Neuronal stem cell (in vitro differentiated cells): ENCODE data around the gene CFL2.

Source experiments
- DNase-seq: peaks from one replicate; pipeline ENCODE4 v3.0.0-alpha.2; 2013; ENCODE audit warnings: low spot score
- H2AFZ ChIP-seq: one replicate; pipeline ENCODE4 v1.6.1; 2013; ENCODE audit warnings: mild to moderate bottlenecking, low read length, inconsistent platforms
- H2AK5ac ChIP-seq: 2 replicates; pipeline ENCODE4 v1.6.1; 2013; ENCODE audit warnings: low read depth, mild to moderate bottlenecking, inconsistent platforms, low read length, moderate library complexity, mixed read lengths
- H2BK120ac ChIP-seq: 2 replicates; pipeline ENCODE4 v1.6.1; 2013; ENCODE audit warnings: low read depth, mild to moderate bottlenecking, inconsistent platforms, low read length, moderate library complexity, mixed read lengths
- H2BK12ac ChIP-seq: one replicate; pipeline ENCODE4 v1.6.1; 2013; ENCODE audit warnings: low read length, inconsistent platforms
- H2BK15ac ChIP-seq: 2 replicates; pipeline ENCODE4 v1.6.1; 2013; ENCODE audit warnings: mild to moderate bottlenecking, low read length, inconsistent platforms, mixed read lengths
- H2BK5ac ChIP-seq: one replicate; pipeline ENCODE4 v1.6.1; 2013; ENCODE audit warnings: inconsistent platforms, mild to moderate bottlenecking, low read length, moderate library complexity
- H3K14ac ChIP-seq: one replicate; pipeline ENCODE4 v1.6.1; 2013; ENCODE audit warnings: low read length, inconsistent platforms
- H3K18ac ChIP-seq: 2 replicates; pipeline ENCODE4 v1.6.1; 2013; ENCODE audit warnings: low read length, inconsistent platforms
- H3K23ac ChIP-seq: 2 replicates; pipeline ENCODE4 v1.6.1; 2013; ENCODE audit warnings: low read depth, mild to moderate bottlenecking, mixed read lengths, low read length, inconsistent platforms; ENCODE audit not compliant: poor library complexity
- H3K27ac ChIP-seq: replicated peaks from 3 replicates; pipeline ENCODE4 v1.5.1; 2013; ENCODE audit warnings: low read length, inconsistent platforms
- H3K27me3 ChIP-seq, 3 experiments: 2 replicates each; pipeline ENCODE4 v1.6.1; 2013; ENCODE audit warnings: low read length in 3 of 3, mild to moderate bottlenecking in 2 of 3, inconsistent platforms in 1 of 3, low read depth in 1 of 3, mixed read lengths in 1 of 3, moderate library complexity in 1 of 3; ENCODE audit not compliant: control insufficient read depth in 3 of 3, insufficient read depth in 3 of 3
- H3K36me3 ChIP-seq, 2 donors: replicated peaks in 1 of 2; 2 replicates each; pipeline ENCODE4 v1.6.1; 2013; ENCODE audit warnings: low read length in 2 of 2; ENCODE audit not compliant: control insufficient read depth in 2 of 2, insufficient read depth in 2 of 2
- H3K4ac ChIP-seq: 2 replicates; pipeline ENCODE4 v1.6.1; 2013; ENCODE audit warnings: inconsistent platforms, mild to moderate bottlenecking, low read length, moderate library complexity
- H3K4me1 ChIP-seq, 2 donors: 1 replicate in 1 of 2; 2 replicates in 1 of 2; pipeline ENCODE4 v1.6.1; 2013; ENCODE audit warnings: low read length in 2 of 2, low read depth in 1 of 2; ENCODE audit not compliant: control insufficient read depth in 2 of 2, insufficient read depth in 1 of 2
- H3K4me2 ChIP-seq: one replicate; pipeline ENCODE4 v1.6.1; 2013; ENCODE audit warnings: mild to moderate bottlenecking, low read length, inconsistent platforms; ENCODE audit not compliant: insufficient read depth, poor library complexity, severe bottlenecking
- H3K4me3 ChIP-seq, 2 donors: 2 replicates each; pipeline ENCODE4 v1.5.1; 2013; ENCODE audit warnings: low read length in 2 of 2, mild to moderate bottlenecking in 2 of 2, inconsistent platforms in 1 of 2, moderate library complexity in 1 of 2
- H3K79me1 ChIP-seq: one replicate; pipeline ENCODE4 v1.6.1; 2013; ENCODE audit warnings: low read depth, mild to moderate bottlenecking, inconsistent platforms, low read length, moderate library complexity
- H3K9ac ChIP-seq: one replicate; pipeline ENCODE4 v1.6.1; 2013; ENCODE audit warnings: mild to moderate bottlenecking, low read depth, low read length, inconsistent platforms; ENCODE audit not compliant: poor library complexity
- H3K9me3 ChIP-seq, 2 donors: replicated peaks in 1 of 2; 2 replicates each; pipeline versions ENCODE3 to v1.6.1; 2013; ENCODE audit warnings: low read length in 2 of 2, mild to moderate bottlenecking in 2 of 2, inconsistent platforms in 1 of 2, low read depth in 1 of 2, mixed read lengths in 1 of 2, moderate library complexity in 1 of 2; ENCODE audit not compliant: control insufficient read depth in 2 of 2, insufficient read depth in 1 of 2
- H4K8ac ChIP-seq: one replicate; pipeline ENCODE4 v1.6.1; 2013; ENCODE audit warnings: low read depth, mild to moderate bottlenecking, inconsistent platforms, low read length, moderate library complexity
- H4K91ac ChIP-seq: one replicate; pipeline ENCODE4 v1.6.1; 2013; ENCODE audit warnings: low read length, low read depth, mild to moderate bottlenecking, inconsistent platforms; ENCODE audit not compliant: poor library complexity
- WGBS, 2 donors: extraction: QIAGEN DNeasy Blood & Tissue Kit; methylation state at CpG; one replicate each; pipeline ENCODE4 v1.1.7; 2013; ENCODE audit warnings: missing lambda C conversion rate in 2 of 2, mixed read lengths in 1 of 2; ENCODE audit not compliant: insufficient read length in 2 of 2, insufficient replicate concordance in 1 of 2; ENCODE audit errors: extremely low coverage in 2 of 2; 5-methylcytosine and 5-hydroxymethylcytosine counted together

CFL2 gene

DNA sequence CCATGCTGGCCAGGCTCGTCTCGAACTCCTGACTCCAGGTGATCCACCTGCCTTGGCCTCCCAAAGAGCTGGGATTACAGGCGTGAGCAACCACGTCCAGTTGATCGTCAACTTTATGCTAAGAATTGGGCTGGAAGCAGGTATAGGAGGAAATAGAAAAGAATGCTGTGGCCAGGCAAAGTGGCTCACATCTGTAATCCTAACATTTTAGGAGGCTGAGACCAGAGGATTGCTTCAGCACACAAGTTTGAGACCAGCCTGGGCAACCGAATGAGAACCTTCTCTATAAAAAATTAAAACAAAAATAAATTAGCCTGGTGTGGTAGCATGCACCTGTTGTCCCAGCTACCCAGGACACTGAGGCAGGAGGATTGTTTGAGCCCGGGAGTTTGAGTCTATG lies 47.4 kb downstream of the CFL2 start:
- no peak overlapping the region for H4K91ac ChIP-seq
- no peaks in the 10 kb centered on the region for H3K79me1 ChIP-seq
- no peaks in the 10 kb centered on the region for H3K27me3 ChIP-seq
- peak overlapping the region in 1 of 2 donors; percentile 22 for H3K4me3 ChIP-seq
- no peak for DNase-seq
- H3K23ac ChIP-seq: no peak overlapping the region
- H3K4me2 ChIP-seq: no peak overlapping the region
- no peak overlapping the region for H3K9ac ChIP-seq
- no CpG with 5 or more reads among the region's 7 CpGs for WGBS, 2 donors
- H3K4me1 ChIP-seq: no peaks in the 10 kb centered on the region
- H2AK5ac ChIP-seq: no peak overlapping the region
- H2BK5ac ChIP-seq: no peak overlapping the region
- H2AFZ ChIP-seq: no peak overlapping the region
- H3K14ac ChIP-seq: no peak overlapping the region
- no peaks in the 10 kb centered on the region for H3K9me3 ChIP-seq
- no peak overlapping the region for H4K8ac ChIP-seq
- no peak overlapping the region for H3K18ac ChIP-seq
- no peak overlapping the region for H2BK12ac ChIP-seq
- H2BK15ac ChIP-seq: no peak overlapping the region
- H3K36me3 ChIP-seq: no peaks in the 10 kb centered on the region
- H3K4ac ChIP-seq: no peak overlapping the region
- no peak overlapping the region for H3K27ac ChIP-seq
- no peak overlapping the region for H2BK120ac ChIP-seq

DNA sequence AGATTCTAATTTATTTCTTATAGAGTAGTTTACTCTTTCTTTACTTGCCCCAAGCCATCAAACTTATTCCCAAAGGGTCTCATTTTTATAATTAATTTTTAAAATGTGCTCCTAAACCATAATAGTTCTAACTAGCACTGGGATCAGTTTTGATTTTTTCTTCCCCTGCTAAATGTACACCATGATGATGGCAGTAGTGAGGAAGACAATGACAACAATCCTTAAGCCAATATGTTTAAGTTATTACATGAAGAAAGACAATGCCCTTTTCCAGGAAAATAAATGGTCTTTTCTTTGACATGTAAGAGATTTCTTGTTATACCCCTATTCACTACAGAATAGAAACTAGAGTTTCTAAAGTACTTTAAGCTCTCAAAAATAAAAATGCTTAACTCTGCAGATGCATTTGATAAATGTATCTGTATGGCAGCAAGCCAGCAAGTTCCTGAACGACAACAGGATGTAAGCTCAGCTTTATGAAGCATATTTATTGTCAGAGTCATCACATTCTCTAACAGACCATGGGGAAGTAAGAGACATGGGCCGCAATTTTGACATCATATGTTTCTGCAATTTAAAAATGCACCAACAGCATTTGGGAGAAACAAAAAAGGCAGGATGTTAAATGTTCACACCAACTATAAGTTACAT lies 48.5 kb downstream of the CFL2 start:
- Histone ChIP-seq H2BK12ac (no peak overlapping the region), H2BK120ac (no peak overlapping the region), H4K91ac (no peak overlapping the region), H3K79me1 (no peaks in the 10 kb centered on the region), H2BK15ac (no peak overlapping the region), H3K27me3 (no peaks in the 10 kb centered on the region), H3K9me3 (no peaks in the 10 kb centered on the region), H3K4me1 (no peaks in the 10 kb centered on the region), H3K18ac (no peak overlapping the region), H4K8ac (no peak overlapping the region), H3K27ac (no peak overlapping the region), H3K4ac (no peak overlapping the region), H3K4me3 (no peak overlapping the region), H2BK5ac (no peak overlapping the region), H3K14ac (no peak overlapping the region), H2AFZ (no peak overlapping the region), H3K23ac (no peak overlapping the region), H3K36me3 (no peaks in the 10 kb centered on the region), H2AK5ac (no peak overlapping the region), H3K9ac (no peak overlapping the region), H3K4me2 (no peak overlapping the region)
- no peak for DNase-seq
- no CpG with 5 or more reads among the region's 2 CpGs for WGBS, 2 donors

DNA sequence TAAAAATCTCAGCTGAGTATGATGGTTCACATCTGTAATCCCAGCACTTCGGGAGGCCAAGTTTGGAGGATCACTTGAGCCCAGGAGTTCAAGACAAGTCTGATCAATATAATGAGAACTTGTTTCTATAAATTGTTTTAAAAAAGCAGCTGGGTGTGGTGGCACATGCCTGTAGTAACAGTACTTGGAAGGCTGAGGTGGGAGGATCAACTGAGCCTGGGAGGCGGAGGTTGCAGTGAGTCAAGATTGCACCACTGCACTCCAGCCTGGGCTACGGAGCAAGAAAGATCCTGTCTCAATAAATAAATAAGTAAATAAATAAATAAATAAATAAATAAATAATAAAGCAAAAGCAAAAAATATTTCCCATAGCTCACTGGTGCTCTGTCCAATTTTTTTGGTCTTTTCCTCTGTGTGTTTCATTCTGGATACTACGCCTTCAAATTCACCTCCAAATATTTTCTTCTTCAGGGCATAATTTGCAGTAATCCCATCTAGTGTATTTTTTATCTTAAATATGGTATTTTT lies 51.8 kb downstream of the CFL2 start:
- Histone ChIP-seq H3K4me1 (no peaks in the 10 kb centered on the region), H2BK15ac (no peak overlapping the region), H3K23ac (no peak overlapping the region), H4K8ac (no peak overlapping the region), H3K79me1 (no peaks in the 10 kb centered on the region), H3K4me3 (no peak overlapping the region), H2BK120ac (no peak overlapping the region), H3K27ac (no peak overlapping the region), H4K91ac (no peak overlapping the region), H3K18ac (no peak overlapping the region), H3K36me3 (no peaks in the 10 kb centered on the region), H2AFZ (no peak overlapping the region), H2AK5ac (no peak overlapping the region), H3K4ac (no peak overlapping the region), H2BK5ac (no peak overlapping the region), H3K9ac (no peak overlapping the region), H3K4me2 (no peak overlapping the region), H2BK12ac (no peak overlapping the region), H3K27me3 (no peaks in the 10 kb centered on the region), H3K14ac (no peak overlapping the region), H3K9me3 (no peaks in the 10 kb centered on the region)
- no CpG with 5 or more reads among the region's 4 CpGs for WGBS, 2 donors
- DNase-seq: no peak

DNA sequence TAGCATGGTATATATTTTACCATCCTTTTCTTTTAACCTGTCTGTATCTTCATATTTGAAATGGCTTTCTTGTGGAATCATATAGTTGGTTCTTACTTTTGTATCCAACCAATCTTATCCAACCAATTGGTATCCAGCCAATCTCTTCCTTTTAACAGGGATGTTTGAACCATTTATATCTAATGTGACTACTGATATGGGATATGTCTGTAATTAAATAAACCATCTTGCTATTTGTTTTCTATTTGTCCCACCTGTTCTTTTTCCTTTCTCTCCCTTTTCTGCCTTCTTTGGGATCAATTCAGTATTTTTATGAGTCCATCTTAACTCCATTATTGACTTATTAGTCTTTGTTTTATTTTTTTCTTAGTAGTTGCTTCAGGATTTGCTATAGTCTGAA lies 53.6 kb downstream of the CFL2 start:
- Histone ChIP-seq H2BK12ac (no peak overlapping the region), H4K91ac (no peak overlapping the region), H2BK5ac (no peak overlapping the region), H2BK120ac (no peak overlapping the region), H3K27ac (no peak overlapping the region), H4K8ac (no peak overlapping the region), H3K27me3 (no peaks in the 10 kb centered on the region), H3K36me3 (no peaks in the 10 kb centered on the region), H3K23ac (no peak overlapping the region), H3K14ac (no peak overlapping the region), H3K4me3 (no peak overlapping the region), H3K9me3 (no peaks in the 10 kb centered on the region), H2AFZ (no peak overlapping the region), H3K4me1 (no peaks in the 10 kb centered on the region), H3K4me2 (no peak overlapping the region), H2BK15ac (no peak overlapping the region), H3K9ac (no peak overlapping the region), H3K4ac (no peak overlapping the region), H3K18ac (no peak overlapping the region), H2AK5ac (no peak overlapping the region), H3K79me1 (no peaks in the 10 kb centered on the region)
- no peak for DNase-seq
